ENCODE data around the gene MYL12A. TPM values are rescaled to one million over a fixed set of nuclear protein-coding genes. Genes with fewer than 3 reads are reported as not detected.

The MYL12A gene
- total and polyA plus RNA-seq, 2 donors (not counting 3 experiments of a cell fraction or from before 2014, with no cell fraction given) = 597 to 796 TPM

DNA sequence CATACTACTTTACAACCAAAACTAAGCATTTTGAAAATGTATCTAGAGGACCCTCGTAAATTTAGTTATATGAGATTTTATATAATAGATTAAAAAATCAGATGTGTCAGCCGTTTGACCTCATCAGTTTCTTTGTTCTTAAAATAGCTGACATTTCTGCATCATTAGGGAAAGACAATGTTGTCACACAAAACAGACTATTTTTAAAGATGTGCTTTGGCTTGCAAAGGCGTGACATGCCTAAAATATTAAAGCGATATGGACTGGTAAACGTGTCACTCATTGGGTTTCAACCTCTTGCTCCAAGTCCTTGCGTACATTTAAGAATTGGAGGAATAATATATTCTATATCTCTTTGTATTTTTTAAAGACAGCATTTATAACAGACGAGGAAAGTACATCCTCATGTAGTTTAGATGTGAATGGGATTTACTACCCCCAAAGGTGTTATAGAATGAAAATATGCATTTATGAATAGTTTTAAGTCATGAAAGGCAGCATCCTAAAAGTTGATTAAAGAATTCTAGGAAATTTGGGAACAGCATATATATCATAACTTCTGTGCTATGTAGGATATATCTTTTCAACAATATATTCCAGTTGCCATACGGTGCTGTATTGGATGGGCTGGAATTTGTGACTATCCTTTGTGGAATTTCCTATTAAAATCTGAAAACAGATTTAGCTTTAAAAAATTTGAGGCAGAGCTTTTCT lies 3.8 kb downstream of the MYL12A start:
- Histone ChIP-seq H2AFZ (ENCODE audit: low read depth, low read length) (no peak overlapping the region), H3K9ac (replicated peaks; ENCODE audit: extremely low read depth, insufficient read depth, low read length) (peak overlapping the region; percentile 44), H3K27me3 (ENCODE audit: control insufficient read depth in 2 of 2, insufficient read depth in 2 of 2, low read length in 2 of 2) (no peaks in the 10 kb centered on the region), H3K27ac (ENCODE audit: insufficient read depth, low read depth, low read length) (peak overlapping the region; percentile 83), H3K9me1 (replicated peaks; ENCODE audit: control insufficient read depth, extremely low read depth, insufficient read depth, low read length) (no peaks in the 10 kb centered on the region), H3K36me3 (ENCODE audit: control insufficient read depth in 2 of 2, extremely low read depth in 1 of 2, insufficient read depth in 2 of 2, low read length in 2 of 2) (peaks cover 8 to 22% of the 10 kb centered on the region in 2 experiments), H4K20me1 (replicated peaks; ENCODE audit: control insufficient read depth, extremely low read depth, insufficient read depth, low read length) (no peaks in the 10 kb centered on the region), H3K9me3 (replicated peaks; ENCODE audit: control insufficient read depth, insufficient read depth, low read length) (no peaks in the 10 kb centered on the region), H3K79me2 (ENCODE audit: control insufficient read depth, insufficient read depth, low read length) (peaks cover 80% of the 10 kb centered on the region), H3K4me2 (ENCODE audit: insufficient read depth, low read length) (peak overlapping the region; percentile 96), H3K4me1 (ENCODE audit: control insufficient read depth, extremely low read depth, insufficient read depth, low read length) (peaks cover 51% of the 10 kb centered on the region), H3K4me3 (replicated peaks in 1 of 3; ENCODE audit: insufficient read depth in 1 of 3, low read depth in 1 of 3, low read length in 3 of 3) (peak overlapping the region in 1 of 3 experiments; percentile 98)
- intact Hi-C loops (cut with micrococcal nuclease) = no loop called here
- no peak for FAIRE-seq
- ChIA-PET CTCF (interaction anchor here (0.6 to 3.2 kb wide), 5 partner anchors 10 to 755 kb away, joined by 3 to 10 read pairs (median 5); partner anchors contain the start of gene MYL12B), POLR2A (interaction anchor here (1.1 to 2.7 kb wide), 5 partner anchors 9 to 352 kb away, joined by 3 to 17 read pairs (median 5); no protein-coding TSS in a partner anchor)
- DNase-seq (ENCODE audit: low read depth, low spot score) = peak; percentile 28
- BruUV-seq (replicated peaks) = no TSS peak
- TF ChIP-seq MYC (IDR thresholded peaks at IDR 0.05; ENCODE audit: low read depth, low read length) = no peak
- no peak for TF ChIP-seq GATA2 (IDR thresholded peaks at IDR 0.05; ENCODE audit: insufficient read depth, insufficient read length, low read depth, low read length)
- no peak for TF ChIP-seq JUN (IDR thresholded peaks at IDR 0.05; ENCODE audit: borderline replicate concordance, insufficient read depth, insufficient read length, low read depth)
- no peak for TF ChIP-seq MAX (IDR thresholded peaks at IDR 0.05; ENCODE audit: insufficient read depth, insufficient read length)
- TF ChIP-seq, protein P1, sequence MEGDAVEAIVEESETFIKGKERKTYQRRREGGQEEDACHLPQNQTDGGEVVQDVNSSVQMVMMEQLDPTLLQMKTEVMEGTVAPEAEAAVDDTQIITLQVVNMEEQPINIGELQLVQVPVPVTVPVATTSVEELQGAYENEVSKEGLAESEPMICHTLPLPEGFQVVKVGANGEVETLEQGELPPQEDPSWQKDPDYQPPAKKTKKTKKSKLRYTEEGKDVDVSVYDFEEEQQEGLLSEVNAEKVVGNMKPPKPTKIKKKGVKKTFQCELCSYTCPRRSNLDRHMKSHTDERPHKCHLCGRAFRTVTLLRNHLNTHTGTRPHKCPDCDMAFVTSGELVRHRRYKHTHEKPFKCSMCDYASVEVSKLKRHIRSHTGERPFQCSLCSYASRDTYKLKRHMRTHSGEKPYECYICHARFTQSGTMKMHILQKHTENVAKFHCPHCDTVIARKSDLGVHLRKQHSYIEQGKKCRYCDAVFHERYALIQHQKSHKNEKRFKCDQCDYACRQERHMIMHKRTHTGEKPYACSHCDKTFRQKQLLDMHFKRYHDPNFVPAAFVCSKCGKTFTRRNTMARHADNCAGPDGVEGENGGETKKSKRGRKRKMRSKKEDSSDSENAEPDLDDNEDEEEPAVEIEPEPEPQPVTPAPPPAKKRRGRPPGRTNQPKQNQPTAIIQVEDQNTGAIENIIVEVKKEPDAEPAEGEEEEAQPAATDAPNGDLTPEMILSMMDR (IDR thresholded peaks at IDR 0.05; ENCODE audit: extremely low read depth in 1 of 2, insufficient read depth in 1 of 2, low read depth in 1 of 2, low read length in 2 of 2) = no peak
- TF ChIP-seq POLR2AphosphoS5 (IDR thresholded peaks at IDR 0.05; ENCODE audit: insufficient read depth, low read depth, low read length) = peak; percentile 64
- TF ChIP-seq EZH2 (IDR thresholded peaks at IDR 0.05; ENCODE audit: borderline replicate concordance, low read depth, low read length, severe bottlenecking) = no peak
- dilution Hi-C loops (cut with MboI; ENCODE audit: extremely low pct_ligation_motif_present, low sequenced_read_pairs) = loop anchor here (25.0 kb wide), 1 partner anchor 211 kb away; the partner anchor contains the start of gene TGIF1
